Progenitor cell of endocrine pancreas (in vitro differentiated cells): ENCODE results near the gene SHTN1. TPM values are rescaled to one million over a fixed set of nuclear protein-coding genes. Genes with fewer than 3 reads are reported as not detected.

Source experiments
- DNase-seq: peaks from one replicate; pipeline ENCODE4 v3.0.0; 2021; ENCODE audit warnings: low spot score; ENCODE audit not compliant: unreplicated experiment
- H3K27ac Mint-ChIP-seq: 2 replicates; pipeline ENCODE4 v1.8.0; 2021; ENCODE audit warnings: mild to moderate bottlenecking, moderate library complexity, mixed read lengths
- H3K27me3 Mint-ChIP-seq: 2 replicates; pipeline ENCODE4 v1.8.0; 2021; ENCODE audit warnings: mixed read lengths
- H3K36me3 Mint-ChIP-seq: 2 replicates; pipeline ENCODE4 v1.8.0; 2022; ENCODE audit warnings: mixed read lengths; ENCODE audit not compliant: insufficient read depth
- H3K4me1 Mint-ChIP-seq: 2 replicates; pipeline ENCODE4 v1.8.0; 2021; ENCODE audit warnings: low read depth, mixed read lengths
- H3K4me3 Mint-ChIP-seq: 2 replicates; pipeline ENCODE4 v1.8.0; 2021; ENCODE audit warnings: low read depth, mild to moderate bottlenecking, moderate library complexity, mixed read lengths
- H3K9me3 Mint-ChIP-seq: 2 replicates; pipeline ENCODE4 v1.8.0; 2021; ENCODE audit warnings: low read depth, mixed read lengths
- total RNA-seq: library from RNA; stranded (reverse); gene quantifications from 2 replicates; pipeline ENCODE4 v1.2.1, GENCODE V29; 2021
- TF ChIP-seq, protein P1 (sequence below): fragments of 200-600 bp; sonication (generic); IDR thresholded peaks from one replicate; pipeline ENCODE4 v1.5.0; 2021; ENCODE audit warnings: antibody characterized with exemption, mild to moderate bottlenecking; ENCODE audit not compliant: unreplicated experiment

The SHTN1 gene
- total RNA-seq, 1 donor from 2014 or later, result 46.9 TPM

DNA sequence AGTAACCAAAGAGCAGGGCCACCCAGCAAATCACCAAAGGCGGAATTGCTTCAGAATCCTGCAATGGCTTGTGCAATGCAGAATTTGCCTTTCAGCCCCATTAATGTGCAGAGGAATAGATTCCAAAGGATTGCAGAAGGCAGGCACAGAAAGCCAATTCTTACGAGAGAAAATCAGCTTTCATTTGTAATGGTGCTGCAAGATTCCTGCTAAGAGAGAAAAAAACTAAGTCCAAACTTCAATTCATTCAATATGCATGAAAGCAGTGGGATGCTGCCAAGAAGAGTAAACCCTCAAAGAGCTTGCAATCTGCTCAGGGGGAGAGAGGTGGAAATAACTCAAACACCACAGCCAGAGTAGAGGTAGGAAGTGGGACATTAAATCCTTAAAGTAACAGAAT is 85.3 kb downstream of the SHTN1 start:
- Mint-ChIP-seq H3K4me3 (no peak overlapping the region), H3K4me1 (no peaks in the 10 kb centered on the region), H3K36me3 (peaks cover 14% of the 10 kb centered on the region), H3K27ac (no peak overlapping the region), H3K27me3 (no peaks in the 10 kb centered on the region), H3K9me3 (no peaks in the 10 kb centered on the region)
- no peak for DNase-seq
- TF ChIP-seq, protein P1, sequence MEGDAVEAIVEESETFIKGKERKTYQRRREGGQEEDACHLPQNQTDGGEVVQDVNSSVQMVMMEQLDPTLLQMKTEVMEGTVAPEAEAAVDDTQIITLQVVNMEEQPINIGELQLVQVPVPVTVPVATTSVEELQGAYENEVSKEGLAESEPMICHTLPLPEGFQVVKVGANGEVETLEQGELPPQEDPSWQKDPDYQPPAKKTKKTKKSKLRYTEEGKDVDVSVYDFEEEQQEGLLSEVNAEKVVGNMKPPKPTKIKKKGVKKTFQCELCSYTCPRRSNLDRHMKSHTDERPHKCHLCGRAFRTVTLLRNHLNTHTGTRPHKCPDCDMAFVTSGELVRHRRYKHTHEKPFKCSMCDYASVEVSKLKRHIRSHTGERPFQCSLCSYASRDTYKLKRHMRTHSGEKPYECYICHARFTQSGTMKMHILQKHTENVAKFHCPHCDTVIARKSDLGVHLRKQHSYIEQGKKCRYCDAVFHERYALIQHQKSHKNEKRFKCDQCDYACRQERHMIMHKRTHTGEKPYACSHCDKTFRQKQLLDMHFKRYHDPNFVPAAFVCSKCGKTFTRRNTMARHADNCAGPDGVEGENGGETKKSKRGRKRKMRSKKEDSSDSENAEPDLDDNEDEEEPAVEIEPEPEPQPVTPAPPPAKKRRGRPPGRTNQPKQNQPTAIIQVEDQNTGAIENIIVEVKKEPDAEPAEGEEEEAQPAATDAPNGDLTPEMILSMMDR, result no peak

DNA sequence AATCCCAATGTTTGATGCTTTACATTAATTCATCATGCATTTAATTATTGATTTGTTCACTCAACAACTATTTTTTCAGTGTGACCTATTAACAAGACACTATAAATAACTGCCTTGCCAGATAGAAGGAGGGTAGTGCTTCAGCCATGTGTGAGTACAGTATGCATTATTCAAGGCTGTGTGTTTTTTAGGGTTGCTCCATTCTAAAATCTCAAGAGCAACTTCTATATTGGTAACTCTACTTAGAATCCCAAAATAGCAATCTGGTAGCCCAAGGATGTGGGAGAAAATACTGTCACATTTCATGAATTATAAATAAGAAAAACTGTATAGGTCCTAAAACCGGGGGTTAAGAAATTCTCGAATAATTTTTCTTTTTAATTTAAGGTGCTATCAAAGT is 85.8 kb downstream of the SHTN1 start:
- no peak for DNase-seq
- no peaks in the 10 kb centered on the region for H3K4me1 Mint-ChIP-seq
- no peak overlapping the region for H3K27ac Mint-ChIP-seq
- H3K4me3 Mint-ChIP-seq, result no peak overlapping the region
- peaks cover 14% of the 10 kb centered on the region for H3K36me3 Mint-ChIP-seq
- H3K9me3 Mint-ChIP-seq, result no peaks in the 10 kb centered on the region
- H3K27me3 Mint-ChIP-seq, result no peaks in the 10 kb centered on the region
- TF ChIP-seq, protein P1, result no peak

DNA sequence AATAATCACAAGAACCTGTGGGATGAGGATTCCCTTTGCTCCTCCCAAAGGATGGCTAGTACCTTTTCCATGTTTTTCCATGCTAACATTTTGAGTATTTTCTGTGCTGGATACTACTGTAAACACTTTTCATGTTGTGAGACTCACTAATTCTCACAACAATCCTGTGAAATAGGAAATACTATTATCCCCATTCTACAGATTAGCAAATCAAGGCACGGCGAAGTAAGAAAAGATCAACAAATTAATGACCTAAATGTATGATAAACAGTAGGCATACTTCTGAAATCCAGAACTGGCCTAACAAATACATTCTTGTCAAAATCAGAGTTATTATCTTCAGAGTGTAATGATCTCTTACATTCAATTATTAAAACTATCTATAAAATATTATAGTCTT is 86.4 kb downstream of the SHTN1 start:
- Mint-ChIP-seq H3K4me1 (no peaks in the 10 kb centered on the region), H3K9me3 (no peaks in the 10 kb centered on the region), H3K27ac (no peak overlapping the region), H3K36me3 (peaks cover 14% of the 10 kb centered on the region), H3K4me3 (no peak overlapping the region), H3K27me3 (no peaks in the 10 kb centered on the region)
- DNase-seq, result no peak
- TF ChIP-seq, protein P1, result no peak

DNA sequence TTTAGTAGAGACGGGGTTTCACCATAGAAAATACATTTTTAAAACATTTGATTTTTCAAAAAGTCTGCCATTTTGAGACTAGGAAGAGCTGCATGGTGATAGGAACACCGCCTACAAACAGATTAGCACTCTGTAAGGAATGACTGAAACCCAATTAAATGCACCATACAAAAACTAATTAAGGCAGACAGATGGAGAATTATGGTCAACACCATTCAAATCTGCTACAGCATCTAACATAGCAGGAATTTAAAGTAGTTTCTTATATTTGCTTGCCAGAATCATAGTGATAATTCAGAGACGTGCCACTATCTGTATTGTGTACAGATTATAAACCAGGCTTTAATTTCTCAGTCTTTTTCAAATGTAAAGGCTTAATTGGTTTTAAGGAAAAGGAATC is 87.5 kb downstream of the SHTN1 start:
- Mint-ChIP-seq H3K27ac (no peak overlapping the region), H3K27me3 (no peaks in the 10 kb centered on the region), H3K4me3 (no peak overlapping the region), H3K4me1 (no peaks in the 10 kb centered on the region), H3K36me3 (peaks cover 15% of the 10 kb centered on the region), H3K9me3 (no peaks in the 10 kb centered on the region)
- no peak for DNase-seq
- TF ChIP-seq, protein P1, result no peak

DNA sequence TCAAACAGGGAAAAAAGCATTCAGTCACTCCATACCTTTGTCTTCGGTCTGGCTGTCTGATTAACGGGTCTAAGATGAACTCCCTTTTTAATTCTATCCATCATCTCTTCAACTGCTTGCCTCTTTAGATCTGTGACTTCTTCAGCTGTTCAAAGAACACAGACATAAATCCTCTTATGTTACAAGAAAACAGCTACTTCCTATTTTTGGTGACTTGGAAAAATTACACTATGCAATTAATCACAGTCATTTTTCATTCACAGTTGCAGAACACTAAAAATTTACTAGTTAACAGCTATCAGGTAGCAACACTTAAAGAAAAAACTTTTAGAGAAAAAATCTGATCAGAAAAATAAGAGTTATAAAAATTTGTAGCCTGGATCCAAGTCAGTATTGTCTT is 89.6 kb downstream of the SHTN1 start:
- H3K27me3 Mint-ChIP-seq, result no peaks in the 10 kb centered on the region
- H3K27ac Mint-ChIP-seq, result no peak overlapping the region
- DNase-seq, result no peak
- no peak overlapping the region for H3K4me3 Mint-ChIP-seq
- peaks cover 14% of the 10 kb centered on the region for H3K36me3 Mint-ChIP-seq
- H3K4me1 Mint-ChIP-seq, result no peaks in the 10 kb centered on the region
- H3K9me3 Mint-ChIP-seq, result no peaks in the 10 kb centered on the region
- TF ChIP-seq, protein P1, result no peak
